Activated T-helper 1 cell treated with Interleukin-2 at 50 U/mL for 16 hours (primary cell): ENCODE results near the gene GLB1L2.

Experiments
- DNase-seq: peaks from one replicate; pipeline ENCODE4 v3.0.0-alpha.2; 2020; ENCODE audit warnings: low read depth

The GLB1L2 gene

GRCh38 chr11:134387501-134387900 is 55.7 kb downstream of the GLB1L2 start:
- DNase-seq = no peak

GRCh38 chr11:134388590-134388989 is 56.8 kb downstream of the GLB1L2 start:
- DNase-seq = no peak

GRCh38 chr11:134389464-134390180 is 57.8 kb downstream of the GLB1L2 start:
- no peak for DNase-seq

- DNase-seq = no peak
These were observed 59.1 kb downstream of the GLB1L2 start for GRCh38 chr11:134390706-134391569.

GRCh38 chr11:134391656-134392055 is 59.9 kb downstream of the GLB1L2 start:
- DNase-seq = no peak

GRCh38 chr11:134392953-134393615 is 61.3 kb downstream of the GLB1L2 start:
- no peak for DNase-seq

GRCh38 chr11:134393638-134394037 is 61.9 kb downstream of the GLB1L2 start:
- no peak for DNase-seq

- no peak for DNase-seq
These were observed 62.5 kb downstream of the GLB1L2 start for GRCh38 chr11:134394311-134394710.

GRCh38 chr11:134395002-134395401 is 63.2 kb downstream of the GLB1L2 start:
- DNase-seq = no peak

- DNase-seq = no peak
These were observed 65.7 kb downstream of the GLB1L2 start for GRCh38 chr11:134397304-134398078.

GRCh38 chr11:134398079-134398444 is 66.3 kb downstream of the GLB1L2 start:
- no peak for DNase-seq

GRCh38 chr11:134398644-134399292 is 67.0 kb downstream of the GLB1L2 start:
- DNase-seq = no peak

GRCh38 chr11:134399293-134399654 is 67.5 kb downstream of the GLB1L2 start:
- no peak for DNase-seq

GRCh38 chr11:134399996-134400395 is 68.2 kb downstream of the GLB1L2 start:
- DNase-seq = no peak

- no peak for DNase-seq
These were observed 70.3 kb downstream of the GLB1L2 start for GRCh38 chr11:134401825-134402809.

GRCh38 chr11:134402910-134403309 is 71.1 kb downstream of the GLB1L2 start:
- no peak for DNase-seq

GRCh38 chr11:134404575-134405341 is 73.0 kb downstream of the GLB1L2 start:
- DNase-seq = no peak

GRCh38 chr11:134405436-134405835 is 73.6 kb downstream of the GLB1L2 start:
- no peak for DNase-seq

GRCh38 chr11:134405841-134406240 is 74.1 kb downstream of the GLB1L2 start:
- no peak for DNase-seq
